HFFc6 (cell line): ENCODE data around the gene EEF2. TPM values are rescaled to one million over a fixed set of nuclear protein-coding genes. Genes with fewer than 3 reads are reported as not detected.

Experiments used
- DNase-seq: peaks from one replicate; pipeline ENCODE4 v3.0.0-alpha.2; 2018
- H3K27ac Mint-ChIP-seq: 2 replicates; pipeline ENCODE4 v1.8.0; 2020; ENCODE audit warnings: mild to moderate bottlenecking, mixed read lengths
- H3K27me3 Mint-ChIP-seq: 2 replicates; pipeline ENCODE4 v1.8.0; 2021; ENCODE audit warnings: mild to moderate bottlenecking, moderate library complexity, mixed read lengths; ENCODE audit not compliant: insufficient read depth
- H3K36me3 Mint-ChIP-seq: 2 replicates; pipeline ENCODE4 v1.8.0; 2021; ENCODE audit warnings: low read depth, mixed read lengths
- H3K4me1 Mint-ChIP-seq: 2 replicates; pipeline ENCODE4 v1.8.0; 2020; ENCODE audit warnings: low read depth, mixed read lengths
- H3K4me3 Mint-ChIP-seq: 2 replicates; pipeline ENCODE4 v1.8.0; 2020; ENCODE audit warnings: mild to moderate bottlenecking, moderate library complexity, mixed read lengths
- H3K9me3 Mint-ChIP-seq: 2 replicates; pipeline ENCODE4 v1.8.0; 2020; ENCODE audit warnings: mild to moderate bottlenecking, mixed read lengths
- total RNA-seq, 6 experiments: library from RNA; stranded (reverse); fragmentation: NEBNext Ultra II Directional; extraction: Animal tissue kit (Norgen Biotek cat#: 25700); gene quantifications; 2 replicates in 1 of 6; 3 replicates in 5 of 6; pipeline ENCODE4 v1.2.3, GENCODE V29; 2021
- TF ChIP-seq, protein P1 (sequence below): fragments of 200-600 bp; sonication (generic); IDR thresholded peaks from 2 replicates; pipeline ENCODE4 v1.5.0; 2021; ENCODE audit warnings: antibody characterized with exemption, mild to moderate bottlenecking

Gene EEF2
- total RNA-seq, 6 experiments from 2014 or later, result 2,555 to 2,867 (median 2,696) TPM

DNA sequence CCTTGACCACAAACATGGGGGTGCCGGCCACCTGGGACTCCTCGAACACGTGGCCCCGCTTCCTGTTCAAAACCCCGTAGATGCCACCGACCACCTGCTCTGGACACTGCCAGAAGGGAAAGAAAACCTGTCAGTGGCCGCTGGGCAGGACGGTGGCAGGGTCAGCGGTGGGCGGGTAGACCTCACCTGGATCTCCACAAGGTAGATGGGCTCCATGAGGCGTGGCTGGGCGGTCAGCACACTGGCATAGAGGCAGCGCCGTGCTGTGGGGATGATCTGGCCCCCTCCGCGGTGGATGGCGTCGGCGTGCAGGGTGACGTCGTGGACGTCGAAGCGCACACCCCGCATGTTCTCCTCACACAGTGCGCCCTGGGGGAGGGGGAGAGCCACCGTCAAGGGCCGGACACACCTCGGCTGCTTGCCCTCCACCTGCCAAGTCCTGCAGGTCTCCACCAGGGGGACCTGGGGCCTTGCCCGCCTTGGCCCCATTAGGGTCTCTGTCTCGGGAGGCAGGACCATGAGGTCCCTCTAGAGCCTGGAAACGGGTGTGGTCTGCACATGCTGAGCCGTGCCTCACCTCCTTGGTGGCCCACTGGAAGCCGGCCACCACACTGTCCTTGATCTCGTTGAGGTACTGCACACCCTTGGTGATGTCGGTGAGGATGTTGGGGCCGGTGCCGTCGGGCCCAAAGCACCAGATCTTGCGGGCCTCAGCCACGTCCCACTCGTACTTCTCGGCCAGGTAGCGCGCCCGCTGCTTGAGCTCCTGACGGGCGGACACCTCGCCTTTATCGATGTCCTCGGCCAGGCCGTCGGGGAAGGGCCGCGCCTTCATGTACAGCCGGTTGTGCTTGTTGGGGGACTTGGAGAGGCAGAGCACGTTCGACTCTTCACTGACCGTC is 7.8 kb downstream of the EEF2 start:
- DNase-seq, result no peak
- Mint-ChIP-seq H3K4me1 (peaks cover 21% of the 10 kb centered on the region), H3K9me3 (no peaks in the 10 kb centered on the region; the same call in 1 of the 2 replicates), H3K4me3 (peak overlapping the region; percentile 57), H3K27ac (peak overlapping the region; percentile 63), H3K36me3 (peaks cover 41% of the 10 kb centered on the region), H3K27me3 (peaks cover 57% of the 10 kb centered on the region)
- TF ChIP-seq, protein P1, sequence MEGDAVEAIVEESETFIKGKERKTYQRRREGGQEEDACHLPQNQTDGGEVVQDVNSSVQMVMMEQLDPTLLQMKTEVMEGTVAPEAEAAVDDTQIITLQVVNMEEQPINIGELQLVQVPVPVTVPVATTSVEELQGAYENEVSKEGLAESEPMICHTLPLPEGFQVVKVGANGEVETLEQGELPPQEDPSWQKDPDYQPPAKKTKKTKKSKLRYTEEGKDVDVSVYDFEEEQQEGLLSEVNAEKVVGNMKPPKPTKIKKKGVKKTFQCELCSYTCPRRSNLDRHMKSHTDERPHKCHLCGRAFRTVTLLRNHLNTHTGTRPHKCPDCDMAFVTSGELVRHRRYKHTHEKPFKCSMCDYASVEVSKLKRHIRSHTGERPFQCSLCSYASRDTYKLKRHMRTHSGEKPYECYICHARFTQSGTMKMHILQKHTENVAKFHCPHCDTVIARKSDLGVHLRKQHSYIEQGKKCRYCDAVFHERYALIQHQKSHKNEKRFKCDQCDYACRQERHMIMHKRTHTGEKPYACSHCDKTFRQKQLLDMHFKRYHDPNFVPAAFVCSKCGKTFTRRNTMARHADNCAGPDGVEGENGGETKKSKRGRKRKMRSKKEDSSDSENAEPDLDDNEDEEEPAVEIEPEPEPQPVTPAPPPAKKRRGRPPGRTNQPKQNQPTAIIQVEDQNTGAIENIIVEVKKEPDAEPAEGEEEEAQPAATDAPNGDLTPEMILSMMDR, result peak; percentile 66

DNA sequence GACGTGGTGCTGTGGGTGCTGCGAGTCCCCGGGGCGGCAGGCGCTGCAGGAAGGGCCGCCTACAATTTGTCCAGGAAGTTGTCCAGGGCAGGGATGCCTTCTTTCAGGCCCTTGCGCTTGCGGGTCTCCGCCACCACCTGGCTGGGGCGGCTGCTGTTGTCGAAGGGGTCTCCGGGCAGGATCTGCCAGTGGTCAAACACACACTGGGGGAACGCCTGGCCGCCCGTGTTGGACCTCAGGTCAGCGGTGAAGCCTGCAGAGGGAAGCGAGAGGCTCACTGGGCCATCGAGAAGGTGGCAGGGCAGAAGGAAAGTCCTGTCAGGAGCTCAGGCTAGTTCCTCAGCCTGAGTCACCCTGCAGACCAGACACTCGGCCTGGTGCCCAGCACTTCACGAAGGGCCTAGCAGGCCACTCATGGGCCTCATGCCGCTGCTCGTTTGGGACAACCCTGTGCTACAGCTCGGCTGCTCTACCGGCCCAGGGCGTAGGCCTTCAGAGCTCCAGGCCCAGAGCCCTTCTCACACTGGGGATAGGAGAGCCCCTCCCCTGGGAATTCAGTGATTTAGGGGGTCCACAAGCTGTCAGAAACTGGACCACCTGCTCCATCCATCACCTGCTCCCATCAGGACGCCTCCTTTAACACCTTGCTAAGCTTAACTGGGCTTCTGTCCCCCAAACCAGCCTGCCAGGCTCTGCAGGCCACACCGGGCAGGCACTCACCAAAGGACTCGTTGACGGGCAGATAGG is 8.6 kb downstream of the EEF2 start:
- DNase-seq, result no peak
- peak overlapping the region; percentile 33 for H3K27ac Mint-ChIP-seq
- peak overlapping the region; percentile 22; the same call in 1 of the 2 replicates for H3K4me3 Mint-ChIP-seq

DNA sequence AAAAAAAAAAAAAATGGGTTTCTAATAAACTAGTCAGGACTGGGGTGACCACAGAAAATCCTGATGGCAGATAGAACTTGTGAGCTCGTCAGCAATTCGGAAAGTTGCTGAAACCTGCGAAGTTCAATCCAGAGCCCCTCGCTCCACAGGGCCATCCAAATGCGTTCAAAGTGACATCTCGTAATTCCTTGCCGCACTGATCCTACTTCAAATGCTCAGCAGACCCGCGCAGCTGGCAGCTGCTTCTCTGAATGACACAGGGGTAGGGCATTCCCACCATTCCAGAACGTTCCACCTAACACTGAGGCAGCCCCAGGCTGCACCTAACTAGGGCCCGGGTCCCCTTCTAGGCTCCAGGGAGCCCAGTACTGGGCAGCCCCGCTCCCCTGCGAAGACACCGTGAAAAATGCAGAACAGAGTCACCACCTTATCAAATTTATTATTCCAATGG is 9.6 kb downstream of the EEF2 start:
- peaks cover 34% of the 10 kb centered on the region for H3K36me3 Mint-ChIP-seq
- peak overlapping the region; percentile 45; the same call in 1 of the 2 replicates for H3K27ac Mint-ChIP-seq
- H3K4me1 Mint-ChIP-seq, result peaks cover 13% of the 10 kb centered on the region; the same call in 1 of the 2 replicates

More for the DNA sequence above, 8.6 kb downstream of the EEF2 start:
- H3K36me3 Mint-ChIP-seq, result peaks cover 38% of the 10 kb centered on the region
- H3K9me3 Mint-ChIP-seq, result no peaks in the 10 kb centered on the region; the same call in 1 of the 2 replicates
- peaks cover 20% of the 10 kb centered on the region for H3K4me1 Mint-ChIP-seq
- TF ChIP-seq, protein P1, result no peak
- peaks cover 64% of the 10 kb centered on the region for H3K27me3 Mint-ChIP-seq

DNA sequence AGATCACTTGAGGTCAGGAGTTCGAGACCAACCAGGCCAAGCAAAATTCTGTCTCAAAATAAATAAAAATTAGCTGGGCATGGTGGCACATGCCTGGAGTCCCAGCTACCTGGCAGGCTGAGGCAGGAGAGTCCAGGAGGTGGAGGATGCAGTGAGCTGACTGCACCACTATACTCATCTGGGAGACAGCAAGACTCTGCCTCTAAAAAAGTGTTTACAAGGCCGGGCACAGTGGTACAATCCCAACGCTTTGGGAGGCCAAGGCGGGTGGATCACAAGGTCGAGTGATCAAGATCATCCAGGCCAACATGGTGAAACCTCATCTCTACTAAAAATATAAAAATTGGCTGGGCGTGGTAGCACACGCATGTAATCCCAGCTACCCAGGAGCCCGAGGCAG is 10.1 kb downstream of the EEF2 start:
- Mint-ChIP-seq H3K36me3 (peaks cover 39% of the 10 kb centered on the region), H3K9me3 (peaks cover 11% of the 10 kb centered on the region; the same call in 1 of the 2 replicates), H3K27me3 (peaks cover 72% of the 10 kb centered on the region), H3K4me3 (no peak overlapping the region), H3K27ac (peak overlapping the region; percentile 45; the same call in 1 of the 2 replicates), H3K4me1 (peaks cover 15% of the 10 kb centered on the region)
- TF ChIP-seq, protein P1, result no peak
- DNase-seq, result peak; percentile 1

More for the DNA sequence above, 9.6 kb downstream of the EEF2 start:
- Mint-ChIP-seq H3K9me3 (peaks cover 6% of the 10 kb centered on the region; the same call in 1 of the 2 replicates), H3K27me3 (peaks cover 68% of the 10 kb centered on the region), H3K4me3 (peak overlapping the region; percentile 26; the same call in 1 of the 2 replicates)
- TF ChIP-seq, protein P1, result no peak
- peak; percentile 4 for DNase-seq

DNA sequence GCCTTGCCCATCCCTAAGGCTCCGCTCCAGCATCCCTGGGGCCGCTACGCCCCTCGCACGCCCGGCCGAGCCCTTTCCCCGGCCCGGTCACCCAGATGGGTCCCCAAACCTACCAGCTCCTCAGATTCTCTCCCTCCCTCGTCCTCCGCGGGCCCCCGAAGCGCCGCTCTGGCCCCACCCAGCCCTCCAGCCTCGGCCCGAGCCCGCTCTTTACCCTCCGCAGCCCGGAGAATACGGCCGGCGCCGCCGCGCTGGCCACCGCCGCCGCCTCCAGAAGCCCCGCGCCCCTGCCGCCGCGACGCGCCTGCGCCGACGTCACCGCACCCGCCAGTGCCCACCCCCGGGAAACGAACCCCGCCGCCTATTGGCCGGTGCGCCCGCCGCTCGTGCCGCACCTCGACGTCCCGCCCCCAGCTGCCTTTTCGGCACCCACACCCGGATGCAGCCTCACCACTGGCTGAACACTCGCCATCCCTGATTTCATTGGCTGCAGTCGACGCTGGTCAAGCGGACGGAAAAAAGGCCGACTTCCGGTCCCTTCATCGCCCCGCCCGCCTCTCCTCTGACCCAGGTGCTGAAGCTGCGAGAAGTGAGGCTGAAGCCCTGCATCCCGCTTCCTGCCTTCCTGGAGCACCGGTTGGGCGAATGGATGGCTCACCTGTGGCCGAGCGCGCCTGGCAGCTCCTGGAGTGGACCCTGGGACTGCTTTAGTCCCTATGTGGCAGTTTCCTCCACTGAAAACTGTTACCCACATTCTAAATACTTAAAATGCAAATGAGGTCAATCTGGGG is 14.3 kb downstream of the EEF2 start, which contains the start of gene DAPK3:
Gene DAPK3 (minus strand): TSS at position 292 of the 791 bp plus-strand sequence. CDS start 1,364 bp downstream, outside the sequence.
- H3K36me3 Mint-ChIP-seq, result peaks cover 37% of the 10 kb centered on the region
- peaks cover 13% of the 10 kb centered on the region; the same call in 1 of the 2 replicates for H3K9me3 Mint-ChIP-seq
- DNase-seq, result peak; percentile 97
- peaks cover 47% of the 10 kb centered on the region for H3K27me3 Mint-ChIP-seq
- peak within 1 kb of the TSS; percentile 97 for H3K27ac Mint-ChIP-seq
- TF ChIP-seq, protein P1, result peak; percentile 67
- peaks cover 30% of the 10 kb centered on the region for H3K4me1 Mint-ChIP-seq
- peak within 1 kb of the TSS; percentile 96 for H3K4me3 Mint-ChIP-seq
